HEK293 (cell line): ENCODE results near the gene SYT6.

Source experiments
- CTCF ChIA-PET: fragments of 350-600 bp; formaldehyde crosslinking; extraction: SDS; loops from one replicate; lab custom pipeline; 2021; ENCODE audit warnings: antibody characterized with exemption; lab: Yijun Ruan, JAX
- POLR2A ChIA-PET: fragments of 300-600 bp; formaldehyde crosslinking; extraction: SDS; loops from one replicate; lab custom pipeline; 2020; ENCODE audit warnings: antibody characterized with exemption, inconsistent platforms; lab: Yijun Ruan, JAX
- H3K27ac ChIP-seq: fragments of 200-500 bp; sonication (Bioruptor generic); 2 replicates; pipeline ENCODE4 v1.5.1; 2014; ENCODE audit warnings: low read depth, low read length, control low read depth, inconsistent platforms; ENCODE audit errors: extremely low read depth
- H3K36me3 ChIP-seq, 2 experiments: fragments of 200-500 bp in 1 of 2; sonication (Bioruptor generic) in 1 of 2; 1 replicate in 1 of 2; 2 replicates in 1 of 2; pipeline ENCODE4 v1.5.1; 2014 to 2017; ENCODE audit warnings: inconsistent platforms in 2 of 2, low read length in 2 of 2; ENCODE audit not compliant: control insufficient read depth in 2 of 2, insufficient read depth in 1 of 2
- H3K4me1 ChIP-seq: fragments of 200-500 bp; sonication (Bioruptor generic); 2 replicates; pipeline ENCODE4 v1.5.1; 2014; ENCODE audit warnings: mild to moderate bottlenecking, low read length, inconsistent platforms; ENCODE audit not compliant: control insufficient read depth, insufficient read depth
- H3K4me3 ChIP-seq: 2 replicates; pipeline ENCODE4 v1.5.1; 2011; ENCODE audit warnings: low read depth, mild to moderate bottlenecking, control low read depth, low read length, moderate library complexity
- H3K9me3 ChIP-seq: fragments of 200-500 bp; sonication (Bioruptor generic); 2 replicates; pipeline ENCODE4 v1.5.1; 2014; ENCODE audit warnings: low read depth, low read length, inconsistent platforms; ENCODE audit not compliant: control insufficient read depth, insufficient read depth
- HOXA7 ChIP-seq: sonication (generic); formaldehyde crosslinking; IDR thresholded peaks from 2 replicates; pipeline ENCODE4 v1.8.1; 2022; ENCODE audit warnings: missing genetic modification reagents, borderline replicate concordance
- KLF1 ChIP-seq: fragments of 450-650 bp; formaldehyde crosslinking; IDR thresholded peaks from 2 replicates; pipeline ENCODE4 v1.5.1; 2016; ENCODE audit warnings: missing biosample characterization, missing genetic modification characterization
- OSR2 ChIP-seq: fragments of 450-650 bp; formaldehyde crosslinking; IDR thresholded peaks from 2 replicates; pipeline ENCODE4 v1.5.1; 2016; ENCODE audit warnings: missing biosample characterization, missing genetic modification characterization
- PRDM4 ChIP-seq: fragments of 450-650 bp; formaldehyde crosslinking; IDR thresholded peaks from 2 replicates; pipeline ENCODE4 v1.5.1; 2017; ENCODE audit warnings: missing biosample characterization, missing genetic modification characterization
- SCRT2 ChIP-seq: fragments of 450-650 bp; formaldehyde crosslinking; IDR thresholded peaks from 2 replicates; pipeline ENCODE4 v1.5.1; 2016; ENCODE audit warnings: missing biosample characterization, missing genetic modification characterization
- SETDB1 ChIP-seq: IDR thresholded peaks from one replicate; pipeline ENCODE4 v1.6.1; 2017; ENCODE audit warnings: mild to moderate bottlenecking, low read length, moderate library complexity, mixed read lengths; ENCODE audit not compliant: insufficient read length
- ZBTB10 ChIP-seq: fragments of 450-650 bp; formaldehyde crosslinking; IDR thresholded peaks from 2 replicates; pipeline ENCODE4 v1.5.1; 2016; ENCODE audit warnings: missing biosample characterization, missing genetic modification characterization
- ZNF138 ChIP-seq: fragments of 450-650 bp; formaldehyde crosslinking; IDR thresholded peaks from 2 replicates; pipeline ENCODE4 v1.5.1; 2016; ENCODE audit warnings: missing biosample characterization, missing genetic modification characterization, borderline replicate concordance
- ZNF146 ChIP-seq: fragments of 450-650 bp; formaldehyde crosslinking; IDR thresholded peaks from 2 replicates; pipeline ENCODE4 v1.5.1; 2016; ENCODE audit warnings: missing biosample characterization, missing genetic modification characterization
- ZNF175 ChIP-seq: fragments of 450-650 bp; formaldehyde crosslinking; IDR thresholded peaks from 2 replicates; pipeline ENCODE4 v1.5.1; 2016; ENCODE audit warnings: missing biosample characterization, missing genetic modification characterization
- ZNF221 ChIP-seq: fragments of 450-650 bp; formaldehyde crosslinking; IDR thresholded peaks from 2 replicates; pipeline ENCODE4 v1.5.1; 2017; ENCODE audit warnings: missing biosample characterization, missing genetic modification characterization, borderline replicate concordance
- ZNF223 ChIP-seq: fragments of 450-650 bp; formaldehyde crosslinking; IDR thresholded peaks from 2 replicates; pipeline ENCODE4 v1.5.1; 2016; ENCODE audit warnings: missing biosample characterization, missing genetic modification characterization
- ZNF239 ChIP-seq: fragments of 450-650 bp; formaldehyde crosslinking; IDR thresholded peaks from 2 replicates; pipeline ENCODE4 v1.5.1; 2016; ENCODE audit warnings: missing biosample characterization, missing genetic modification characterization
- ZNF335 ChIP-seq: fragments of 450-650 bp; formaldehyde crosslinking; conservative IDR thresholded peaks from 2 replicates; pipeline ENCODE4 v1.5.1; 2016; ENCODE audit warnings: missing biosample characterization, missing genetic modification characterization
- ZNF366 ChIP-seq: fragments of 450-650 bp; formaldehyde crosslinking; conservative IDR thresholded peaks from 2 replicates; pipeline ENCODE4 v1.5.1; 2016; ENCODE audit warnings: missing biosample characterization, missing genetic modification characterization
- ZNF48 ChIP-seq: fragments of 450-650 bp; formaldehyde crosslinking; IDR thresholded peaks from 2 replicates; pipeline ENCODE4 v1.5.1; 2016; ENCODE audit warnings: missing biosample characterization, missing genetic modification characterization
- ZNF561 ChIP-seq: fragments of 450-650 bp; IDR thresholded peaks from 2 replicates; pipeline ENCODE4 v1.5.1; 2018; ENCODE audit warnings: missing biosample characterization, missing genetic modification characterization, borderline replicate concordance
- ZNF585B ChIP-seq: fragments of 450-650 bp; formaldehyde crosslinking; IDR thresholded peaks from 2 replicates; pipeline ENCODE4 v1.5.1; 2016; ENCODE audit warnings: missing biosample characterization, missing genetic modification characterization
- ZNF600 ChIP-seq: fragments of 450-650 bp; formaldehyde crosslinking; IDR thresholded peaks from 2 replicates; pipeline ENCODE4 v1.5.1; 2016; ENCODE audit warnings: missing biosample characterization, missing genetic modification characterization
- ZNF610 ChIP-seq: fragments of 450-650 bp; formaldehyde crosslinking; IDR thresholded peaks from 2 replicates; pipeline ENCODE4 v1.5.1; 2016; ENCODE audit warnings: missing biosample characterization, missing genetic modification characterization, borderline replicate concordance
- ZNF654 ChIP-seq: fragments of 450-650 bp; formaldehyde crosslinking; IDR thresholded peaks from 2 replicates; pipeline ENCODE4 v1.5.1; 2016; ENCODE audit warnings: low read depth, missing biosample characterization, missing genetic modification characterization
- ZNF677 ChIP-seq: fragments of 450-650 bp; IDR thresholded peaks from 2 replicates; pipeline ENCODE4 v1.5.0; 2018; ENCODE audit warnings: missing biosample characterization, mild to moderate bottlenecking, missing genetic modification characterization, moderate library complexity
- ZNF747 ChIP-seq: fragments of 450-650 bp; formaldehyde crosslinking; IDR thresholded peaks from 2 replicates; pipeline ENCODE4 v1.5.1; 2016; ENCODE audit warnings: missing biosample characterization, missing genetic modification characterization
- ZNF777 ChIP-seq: fragments of 450-650 bp; formaldehyde crosslinking; IDR thresholded peaks from 2 replicates; pipeline ENCODE4 v1.5.1; 2017; ENCODE audit warnings: missing biosample characterization, missing genetic modification characterization, borderline replicate concordance
- ZNF830 ChIP-seq: fragments of 450-650 bp; IDR thresholded peaks from 2 replicates; pipeline ENCODE4 v1.5.0; 2018; ENCODE audit warnings: missing biosample characterization, missing genetic modification characterization, low read depth, mild to moderate bottlenecking, moderate library complexity
- TF ChIP-seq, protein P1 (sequence below): fragments of 450-650 bp; formaldehyde crosslinking; conservative IDR thresholded peaks from 2 replicates; pipeline ENCODE4 v1.5.1; 2016; ENCODE audit warnings: low read depth, missing biosample characterization, missing genetic modification characterization
- TF ChIP-seq, protein P2 (sequence below): fragments of 450-650 bp; formaldehyde crosslinking; IDR thresholded peaks from 2 replicates; pipeline ENCODE4 v1.5.1; 2016; ENCODE audit warnings: missing biosample characterization, missing genetic modification characterization

SYT6 gene

GRCh38 chr1:114128293-114128692 is 25.4 kb downstream of the SYT6 start:
- Histone ChIP-seq H3K4me3 (no peak overlapping the region), H3K9me3 (no peaks in the 10 kb centered on the region)
- POLR2A ChIA-PET, result no interaction called here
- TF ChIP-seq ZNF221 (tag by site-specific recombination) (no peak), ZNF146 (tag by site-specific recombination) (no peak), ZNF138 (no peak), ZNF239 (tag by site-specific recombination) (no peak), KLF1 (tag by site-specific recombination) (no peak), SETDB1 (no peak), PRDM4 (tag by site-specific recombination) (no peak), ZNF600 (tag by site-specific recombination) (no peak), ZNF223 (tag by site-specific recombination) (no peak), ZNF677 (tag by site-specific recombination) (no peak)
- TF ChIP-seq, all 188 proteins: peak for 0
- no peaks in the 10 kb centered on the region for H3K4me1 ChIP-seq
- no peaks in the 10 kb centered on the region for H3K36me3 ChIP-seq
- CTCF ChIA-PET, result no interaction called here
- H3K27ac ChIP-seq, result no peak overlapping the region

DNA sequence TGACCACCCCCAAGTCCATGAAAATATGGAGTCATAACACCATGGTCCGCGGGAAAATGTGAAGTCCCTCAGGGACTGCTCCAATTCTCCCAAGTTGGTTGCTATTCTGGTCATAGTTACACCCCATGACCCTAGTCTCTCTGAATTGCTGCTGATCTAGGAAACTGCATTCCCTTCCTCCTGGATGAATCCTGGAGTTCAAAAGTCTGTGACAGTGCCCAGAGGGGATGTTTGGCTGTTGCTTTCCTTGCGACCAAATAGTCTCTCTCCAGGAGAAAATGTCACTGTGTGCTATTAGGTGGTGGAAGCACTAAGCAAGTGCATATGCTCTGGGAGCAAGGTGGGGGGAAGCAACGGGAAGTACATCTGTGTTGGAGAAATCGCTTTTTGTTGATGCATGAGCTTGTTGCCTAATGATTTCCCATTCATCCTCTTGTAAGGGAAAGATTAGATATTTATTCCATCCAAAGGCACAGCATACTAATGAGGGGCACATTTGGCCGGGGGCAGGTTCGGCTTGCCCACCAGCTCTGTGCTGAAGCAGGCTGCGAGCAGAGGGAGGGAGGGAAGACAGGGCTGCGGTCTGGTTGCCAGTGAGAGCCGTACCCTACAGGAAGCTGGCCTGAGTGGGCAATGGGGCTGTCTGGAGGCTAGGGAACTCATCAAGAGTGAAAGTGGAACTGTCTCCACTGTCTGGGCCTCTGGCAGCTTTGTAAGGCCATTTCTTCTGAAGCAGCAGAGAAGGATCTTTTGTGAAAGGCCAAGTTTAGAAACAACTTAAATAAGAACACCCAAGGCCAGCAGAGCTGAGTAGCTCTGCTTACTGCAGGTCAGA is 27.2 kb downstream of the SYT6 start:
- CTCF ChIA-PET, result interaction anchor here (0.5 to 1.0 kb wide), 3 partner anchors 15 to 150 kb away, joined by 3 to 5 read pairs (median 3); no protein-coding TSS in a partner anchor

More for the DNA sequence above, 27.2 kb downstream of the SYT6 start:
- POLR2A ChIA-PET, result no interaction called here
- Histone ChIP-seq H3K4me1 (no peaks in the 10 kb centered on the region), H3K27ac (no peak overlapping the region), H3K36me3 (no peaks in the 10 kb centered on the region), H3K4me3 (no peak overlapping the region), H3K9me3 (no peaks in the 10 kb centered on the region)
- no peak for TF ChIP-seq ZNF777
- TF ChIP-seq ZNF561 (tag by site-specific recombination), result no peak
- no peak for TF ChIP-seq ZNF175 (tag by site-specific recombination)
- no peak for TF ChIP-seq ZNF48
- no peak for TF ChIP-seq ZNF830 (tag by site-specific recombination)
- TF ChIP-seq ZNF366, result no peak
- TF ChIP-seq SCRT2 (tag by site-specific recombination), result no peak
- TF ChIP-seq ZBTB10 (tag by site-specific recombination), result no peak
- TF ChIP-seq, protein P1, sequence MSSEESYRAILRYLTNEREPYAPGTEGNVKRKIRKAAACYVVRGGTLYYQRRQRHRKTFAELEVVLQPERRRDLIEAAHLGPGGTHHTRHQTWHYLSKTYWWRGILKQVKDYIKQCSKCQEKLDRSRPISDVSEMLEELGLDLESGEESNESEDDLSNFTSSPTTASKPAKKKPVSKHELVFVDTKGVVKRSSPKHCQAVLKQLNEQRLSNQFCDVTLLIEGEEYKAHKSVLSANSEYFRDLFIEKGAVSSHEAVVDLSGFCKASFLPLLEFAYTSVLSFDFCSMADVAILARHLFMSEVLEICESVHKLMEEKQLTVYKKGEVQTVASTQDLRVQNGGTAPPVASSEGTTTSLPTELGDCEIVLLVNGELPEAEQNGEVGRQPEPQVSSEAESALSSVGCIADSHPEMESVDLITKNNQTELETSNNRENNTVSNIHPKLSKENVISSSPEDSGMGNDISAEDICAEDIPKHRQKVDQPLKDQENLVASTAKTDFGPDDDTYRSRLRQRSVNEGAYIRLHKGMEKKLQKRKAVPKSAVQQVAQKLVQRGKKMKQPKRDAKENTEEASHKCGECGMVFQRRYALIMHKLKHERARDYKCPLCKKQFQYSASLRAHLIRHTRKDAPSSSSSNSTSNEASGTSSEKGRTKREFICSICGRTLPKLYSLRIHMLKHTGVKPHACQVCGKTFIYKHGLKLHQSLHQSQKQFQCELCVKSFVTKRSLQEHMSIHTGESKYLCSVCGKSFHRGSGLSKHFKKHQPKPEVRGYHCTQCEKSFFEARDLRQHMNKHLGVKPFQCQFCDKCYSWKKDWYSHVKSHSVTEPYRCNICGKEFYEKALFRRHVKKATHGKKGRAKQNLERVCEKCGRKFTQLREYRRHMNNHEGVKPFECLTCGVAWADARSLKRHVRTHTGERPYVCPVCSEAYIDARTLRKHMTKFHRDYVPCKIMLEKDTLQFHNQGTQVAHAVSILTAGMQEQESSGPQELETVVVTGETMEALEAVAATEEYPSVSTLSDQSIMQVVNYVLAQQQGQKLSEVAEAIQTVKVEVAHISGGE, result no peak
- no peak for TF ChIP-seq ZNF585B
- TF ChIP-seq OSR2 (tag by site-specific recombination), result no peak
- no peak for TF ChIP-seq ZNF654 (tag by site-specific recombination)
- no peak for TF ChIP-seq ZNF747 (tag by site-specific recombination)
- TF ChIP-seq ZNF610, result no peak
- TF ChIP-seq ZNF335 (tag by site-specific recombination), result no peak
- TF ChIP-seq, protein P2, sequence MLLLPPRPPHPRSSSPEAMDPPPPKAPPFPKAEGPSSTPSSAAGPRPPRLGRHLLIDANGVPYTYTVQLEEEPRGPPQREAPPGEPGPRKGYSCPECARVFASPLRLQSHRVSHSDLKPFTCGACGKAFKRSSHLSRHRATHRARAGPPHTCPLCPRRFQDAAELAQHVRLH, result no peak
- TF ChIP-seq HOXA7 (CRISPR knock-in tag), result no peak
